COLO668 (cell line): ENCODE results near the gene PLP1.
"Not testable (repeated sequence)": the region's sequence is repeated elsewhere in the genome, so short reads cannot be mapped to it uniquely, and the experiment has no call there.

Source experiments
- DNase-seq: peaks from one replicate; lab custom pipeline; 2025; ENCODE audit not compliant: unreplicated experiment; lab: John Stamatoyannopoulos, UW

PLP1 gene, protein sequence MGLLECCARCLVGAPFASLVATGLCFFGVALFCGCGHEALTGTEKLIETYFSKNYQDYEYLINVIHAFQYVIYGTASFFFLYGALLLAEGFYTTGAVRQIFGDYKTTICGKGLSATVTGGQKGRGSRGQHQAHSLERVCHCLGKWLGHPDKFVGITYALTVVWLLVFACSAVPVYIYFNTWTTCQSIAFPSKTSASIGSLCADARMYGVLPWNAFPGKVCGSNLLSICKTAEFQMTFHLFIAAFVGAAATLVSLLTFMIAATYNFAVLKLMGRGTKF

DNA sequence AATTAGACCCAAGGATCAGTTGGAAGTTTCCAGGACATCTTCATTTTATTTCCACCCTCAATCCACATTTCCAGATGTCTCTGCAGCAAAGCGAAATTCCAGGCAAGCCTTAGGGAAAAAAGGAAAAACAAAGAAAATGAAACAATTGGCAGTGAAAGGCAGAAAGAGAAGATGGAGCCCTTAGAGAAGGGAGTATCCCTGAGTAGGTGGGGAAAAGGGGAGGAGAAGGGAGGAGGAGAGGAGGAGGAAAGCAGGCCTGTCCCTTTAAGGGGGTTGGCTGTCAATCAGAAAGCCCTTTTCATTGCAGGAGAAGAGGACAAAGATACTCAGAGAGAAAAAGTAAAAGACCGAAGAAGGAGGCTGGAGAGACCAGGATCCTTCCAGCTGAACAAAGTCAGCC is at the start of gene PLP1:
PLP1 (plus strand) TSS at position 295 of the 400 bp plus-strand sequence. CDS start 156 bp downstream, outside the sequence.
- no peak for DNase-seq

DNA sequence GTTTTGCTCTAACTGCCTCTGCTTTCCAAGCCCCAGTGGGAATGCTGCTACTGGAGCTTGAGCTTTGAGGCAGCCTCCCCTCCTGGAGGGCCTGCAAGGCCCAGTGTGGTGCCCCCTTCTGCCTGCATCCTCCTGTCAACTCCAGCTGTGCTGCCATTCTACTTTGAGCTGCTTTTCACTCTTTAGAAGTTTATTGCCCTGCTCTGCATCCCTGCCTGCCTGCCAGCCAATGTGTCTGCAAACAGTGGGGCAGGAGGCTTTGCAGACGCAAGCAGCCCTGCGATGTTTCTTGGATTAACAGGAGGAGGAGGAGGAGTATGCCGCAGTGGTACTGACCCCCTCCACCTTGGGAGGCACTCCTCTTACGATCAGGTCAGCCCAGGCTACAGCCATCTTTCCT is 49.5 kb upstream of the PLP1 start:
- DNase-seq = no peak

DNA sequence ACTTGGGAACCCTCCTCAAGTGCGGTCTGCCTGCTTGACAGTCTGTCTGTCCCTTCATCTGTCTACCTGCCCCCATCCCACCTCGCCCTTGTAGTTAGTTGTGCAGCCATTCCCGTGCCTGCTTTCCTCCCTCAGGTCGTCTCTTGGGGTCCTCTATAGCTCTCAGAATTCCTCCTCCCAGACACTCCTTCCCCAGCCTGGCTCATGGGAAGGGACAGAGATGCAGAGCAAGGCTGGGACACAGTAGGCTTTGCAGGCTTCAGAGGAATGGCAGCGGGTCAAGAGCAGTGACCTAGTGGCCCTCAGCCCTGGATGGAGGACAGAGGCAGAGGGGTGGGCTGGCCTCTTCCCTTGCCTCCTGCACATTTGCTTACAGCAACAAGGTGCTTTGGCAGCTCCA is 47.6 kb upstream of the PLP1 start:
- no peak for DNase-seq

DNA sequence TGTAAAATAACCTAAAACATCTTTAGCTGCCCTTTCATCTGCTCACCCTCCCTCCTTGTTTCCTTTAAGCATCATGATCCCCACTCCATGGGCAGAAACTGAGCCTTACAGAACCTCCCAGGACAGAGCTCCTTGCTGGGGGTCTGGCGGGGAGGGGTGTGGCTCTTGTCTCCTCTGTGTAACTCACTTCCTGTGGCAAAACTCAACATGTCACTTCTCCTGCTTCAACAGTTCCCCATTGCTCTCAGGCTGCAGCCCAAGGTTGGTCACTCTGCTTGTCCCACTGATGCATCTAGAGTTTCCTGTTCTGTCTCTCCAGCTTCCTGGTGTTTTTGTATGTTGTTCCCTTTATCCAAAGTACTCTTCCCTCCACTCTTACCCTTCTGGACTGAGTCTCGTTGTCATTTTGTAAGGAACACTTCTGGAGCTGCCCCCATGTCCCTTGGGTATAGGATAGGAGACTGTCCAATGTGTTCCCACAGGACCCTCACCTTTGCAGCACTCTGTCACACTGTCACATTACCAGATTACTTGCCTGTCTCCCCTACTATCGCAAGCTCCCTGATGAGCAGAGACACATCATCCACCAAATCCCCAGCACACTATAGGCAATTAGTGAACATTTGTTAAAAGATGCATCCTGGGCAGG is 46.4 kb upstream of the PLP1 start:
- no peak for DNase-seq

DNA sequence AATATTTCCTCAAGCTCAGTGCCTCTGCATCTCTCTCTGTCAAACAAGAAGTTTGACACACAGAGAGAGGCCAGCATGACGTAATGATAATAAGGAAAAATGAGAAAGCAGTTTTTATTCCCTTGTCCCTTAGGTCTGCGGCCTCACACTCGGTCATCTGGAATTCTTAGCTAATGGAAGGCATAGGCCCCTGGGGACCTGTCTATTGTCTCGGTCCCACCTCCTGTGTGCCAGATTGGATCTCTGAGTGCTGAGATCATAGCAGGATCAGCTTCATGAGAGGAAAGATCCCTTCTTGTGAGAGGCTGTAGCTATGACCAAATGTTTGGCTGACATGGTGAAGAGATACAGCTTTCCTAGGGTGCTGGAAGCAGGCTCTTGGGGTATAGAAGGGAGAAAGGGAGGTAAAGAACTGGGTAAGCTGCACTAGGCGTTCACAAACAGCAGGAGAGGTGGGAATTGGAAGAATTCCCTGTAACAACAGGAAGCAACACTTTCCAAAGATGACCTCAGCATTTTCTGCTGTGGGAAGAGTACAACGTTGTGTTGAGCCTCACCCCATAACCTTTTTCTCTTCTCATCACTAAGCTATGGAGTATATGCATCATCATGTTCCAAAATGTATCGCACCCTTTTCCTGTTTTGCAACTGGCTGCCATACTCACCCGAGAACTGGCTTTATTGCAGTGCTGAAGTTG is 45.7 kb upstream of the PLP1 start:
- no peak for DNase-seq

DNA sequence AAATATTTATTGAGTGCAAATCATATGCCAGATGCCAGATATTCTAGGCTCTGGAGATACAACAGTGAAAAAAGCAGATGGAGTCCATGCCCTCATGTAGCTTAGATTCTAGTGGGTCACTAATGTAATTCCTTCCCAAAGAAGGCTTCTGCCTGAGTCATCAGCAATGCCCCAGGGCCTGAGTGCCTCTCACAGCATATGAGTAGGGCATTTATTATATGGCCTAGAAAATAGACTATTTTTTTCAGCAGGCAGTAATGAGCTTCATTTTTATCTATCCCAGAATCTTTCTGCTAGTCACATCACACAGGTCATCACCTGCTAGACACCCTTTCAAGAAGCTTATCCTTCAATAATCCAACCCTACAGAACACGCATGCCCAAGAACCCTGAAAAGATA is 43.6 kb upstream of the PLP1 start:
- DNase-seq = no peak

DNA sequence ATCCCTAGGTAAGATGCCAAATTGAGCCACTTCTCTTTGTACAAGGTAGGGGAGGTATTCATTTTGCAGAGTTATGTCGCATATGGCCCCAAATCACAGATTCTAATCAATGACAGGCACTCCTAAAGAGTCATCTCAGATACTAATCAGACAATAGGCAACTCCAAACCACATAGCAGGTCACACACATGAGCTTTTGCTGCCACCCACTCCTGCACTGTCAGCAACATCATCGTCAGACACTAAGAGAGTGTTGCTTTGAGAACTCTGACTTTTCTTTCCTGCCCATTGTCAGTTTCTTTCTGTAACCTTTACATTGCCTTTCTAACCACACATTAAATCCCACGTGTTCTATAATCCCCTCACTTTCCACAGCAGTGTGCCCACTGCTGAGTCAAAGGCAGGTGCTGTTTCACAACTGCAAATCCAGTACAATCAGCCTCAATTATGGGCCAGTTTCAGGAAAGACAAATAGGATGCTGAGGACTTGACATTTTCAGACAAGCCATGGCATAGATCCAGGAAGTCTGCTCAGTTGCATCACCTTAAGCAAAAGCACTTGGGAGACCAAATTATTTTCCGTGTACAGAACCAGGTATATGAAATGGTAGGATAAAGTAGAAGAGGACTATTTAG is 42.4 kb upstream of the PLP1 start:
- DNase-seq = no peak

DNA sequence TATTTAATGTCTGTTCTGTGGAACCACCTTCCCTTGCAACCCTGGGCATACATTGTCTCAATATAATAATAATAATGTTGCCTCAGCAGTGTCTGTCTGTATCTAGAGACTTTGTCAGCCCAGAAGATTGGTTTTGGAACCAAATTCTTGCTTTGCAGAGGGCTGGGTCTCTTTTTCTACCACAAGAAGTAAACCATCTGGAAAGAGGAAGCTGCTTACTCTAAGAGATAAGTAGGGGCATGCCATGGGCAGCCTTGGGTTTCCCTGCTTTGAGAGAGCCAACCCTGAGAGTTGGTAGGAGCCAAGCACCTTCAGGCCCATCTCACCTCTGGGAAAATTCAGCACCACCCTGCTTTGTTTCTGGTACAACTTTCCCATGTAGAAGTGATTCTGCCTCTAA is 38.9 kb upstream of the PLP1 start:
- no peak for DNase-seq

DNA sequence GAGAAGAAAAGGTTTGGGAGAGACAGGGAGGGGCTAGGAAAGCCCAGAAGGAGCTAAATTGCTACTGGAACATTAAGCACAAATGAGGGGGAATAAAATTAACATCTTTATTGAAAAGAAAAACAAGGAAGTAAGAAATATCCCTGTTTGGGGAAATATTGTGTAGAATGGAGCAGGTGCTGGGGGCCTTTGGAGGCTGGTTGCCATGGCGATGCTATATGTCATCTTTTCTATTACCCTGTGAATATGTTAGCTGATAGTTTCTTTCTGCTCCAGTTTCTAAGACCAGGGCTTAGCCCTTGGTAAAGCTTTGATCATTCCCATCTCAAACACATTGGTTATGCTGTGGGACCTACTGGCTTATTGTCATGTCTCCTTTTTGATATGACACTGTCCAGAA is 37.2 kb upstream of the PLP1 start:
- DNase-seq = no peak

DNA sequence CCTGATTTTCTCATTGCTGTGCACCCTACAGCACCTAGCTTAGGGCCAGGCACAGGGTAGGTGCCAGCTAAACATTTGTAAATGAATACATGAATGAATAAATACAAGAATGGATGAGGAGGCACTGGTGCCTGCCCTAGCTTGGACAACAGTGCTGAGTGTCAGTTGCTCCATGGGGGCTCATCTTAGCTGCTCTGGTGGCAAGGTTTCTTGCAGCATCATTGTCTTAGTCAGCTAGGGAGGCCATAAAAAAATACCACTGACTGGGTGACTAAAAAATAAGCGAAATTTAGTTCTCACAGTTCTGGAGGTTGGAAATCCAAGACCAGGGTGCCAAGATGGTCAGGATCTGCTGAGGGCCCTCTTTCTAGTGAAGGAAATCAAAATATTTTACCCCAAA is 34.8 kb upstream of the PLP1 start:
- DNase-seq = no peak

DNA sequence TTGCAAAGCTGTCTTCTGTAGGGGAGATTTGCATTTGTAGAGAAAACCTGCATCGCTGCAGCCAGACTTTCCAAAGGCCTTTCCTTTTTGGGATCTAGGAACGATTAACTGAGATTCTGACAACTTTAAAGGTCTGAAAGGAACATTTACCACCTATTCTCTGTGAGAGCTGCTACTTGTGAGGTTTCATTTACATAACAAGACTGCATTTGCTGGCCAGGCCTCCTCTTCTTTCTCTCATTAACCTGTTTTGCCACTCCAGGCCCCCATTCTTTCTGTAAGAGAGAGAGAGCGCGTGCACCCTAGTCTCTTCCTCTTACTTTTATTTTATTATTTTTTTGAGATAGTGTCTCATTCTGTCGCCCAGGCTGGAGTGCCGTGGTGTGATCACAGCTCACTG is 34.3 kb upstream of the PLP1 start:
- no peak for DNase-seq

DNA sequence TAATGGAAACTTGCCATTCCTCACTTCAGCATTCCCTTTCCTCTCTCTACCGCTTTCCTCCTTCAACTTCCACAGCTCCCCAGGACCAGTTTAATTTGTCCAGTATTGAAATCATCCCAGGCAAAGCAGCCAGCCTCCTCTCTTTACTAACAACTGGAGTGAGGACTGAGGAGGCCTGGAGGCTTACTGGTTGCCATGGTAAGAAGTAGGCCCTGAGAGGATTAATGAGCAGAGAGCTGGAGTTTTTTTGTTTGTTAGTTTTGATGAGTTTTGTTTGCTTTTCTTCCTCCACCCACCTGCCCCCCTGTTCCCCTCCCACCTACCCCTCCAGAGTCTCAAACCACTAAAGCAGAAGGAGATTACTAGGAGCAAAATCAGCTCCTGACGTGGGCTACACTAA is 29.5 kb upstream of the PLP1 start:
- DNase-seq = no peak

DNA sequence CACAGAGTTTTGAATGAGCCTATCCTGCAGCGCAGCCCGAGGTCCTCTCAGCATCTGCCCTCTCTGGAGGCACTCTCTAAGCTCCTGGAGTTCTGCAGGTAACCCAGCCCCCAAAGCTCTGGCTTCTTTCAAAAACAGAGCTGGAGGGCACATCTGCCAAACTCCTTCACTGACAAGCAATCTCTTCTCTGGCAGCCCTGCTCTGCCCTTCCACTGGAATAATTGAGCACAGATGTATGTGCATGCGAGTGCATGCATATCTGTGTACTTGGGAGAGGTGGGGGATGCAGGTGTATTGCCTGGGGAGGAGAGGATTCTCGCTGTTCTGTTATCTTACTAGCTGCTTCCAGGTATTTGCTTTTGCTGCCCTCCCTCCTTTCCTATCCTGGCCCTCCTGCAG is 22.2 kb upstream of the PLP1 start:
- DNase-seq = no peak

DNA sequence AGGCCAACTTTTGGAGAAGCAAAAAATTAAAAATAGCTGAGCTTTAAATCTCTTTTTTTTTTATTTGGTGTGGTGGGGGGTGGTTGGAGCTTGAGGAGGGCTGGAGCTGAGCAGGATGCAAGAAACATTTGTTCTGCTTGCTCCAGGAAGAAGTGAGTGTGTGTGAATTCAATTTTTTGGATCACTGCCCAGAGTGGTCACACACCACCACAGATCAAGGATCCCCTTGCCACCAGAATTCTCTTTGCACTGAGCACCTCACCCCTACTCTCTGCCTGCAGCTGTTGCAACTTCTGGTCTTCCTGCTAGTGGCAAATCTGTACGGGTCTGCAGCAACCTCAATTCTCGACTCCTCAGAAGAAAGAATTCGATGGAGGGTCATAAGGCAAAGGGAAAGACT is 19.9 kb upstream of the PLP1 start:
- no peak for DNase-seq

DNA sequence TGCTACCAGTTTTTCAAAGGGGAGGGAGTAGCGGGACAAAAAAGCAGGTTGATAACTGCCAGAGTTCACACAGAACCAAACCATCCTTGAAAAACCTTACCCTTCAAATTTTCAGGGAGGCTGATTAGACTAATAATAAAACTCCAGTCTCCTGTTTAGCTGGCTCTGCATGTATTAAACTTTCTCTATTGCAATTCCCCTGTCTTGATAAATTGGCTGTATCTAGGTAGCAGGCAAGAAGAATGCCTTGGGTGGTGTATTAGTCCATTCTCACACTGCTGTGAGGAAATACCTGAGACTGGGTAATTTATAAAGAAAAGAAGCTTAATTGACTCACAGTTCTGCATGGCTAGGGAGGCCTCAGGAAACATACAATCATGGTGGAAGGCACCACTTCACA is 18.1 kb upstream of the PLP1 start:
- DNase-seq = no peak

DNA sequence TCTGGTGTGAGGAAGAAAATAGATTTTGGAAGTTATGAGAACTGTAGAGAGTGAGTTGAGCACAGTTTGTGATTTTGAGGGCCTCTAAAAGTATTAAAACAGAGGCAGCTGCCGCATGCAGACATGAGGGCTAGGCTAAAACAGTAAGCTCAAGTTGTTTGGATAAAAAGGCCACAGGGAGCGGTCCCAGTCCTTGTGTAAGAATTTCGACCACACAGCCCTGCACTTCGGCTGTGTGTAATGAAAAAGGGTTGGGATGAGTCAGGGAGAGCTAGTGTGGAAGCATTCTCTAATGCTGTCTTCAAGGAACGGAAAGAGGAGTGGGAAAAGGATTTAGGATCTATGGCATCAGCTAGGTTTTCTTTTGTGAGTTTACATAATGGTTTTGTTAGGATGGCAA is 13.1 kb upstream of the PLP1 start:
- DNase-seq = not testable (repeated sequence)

DNA sequence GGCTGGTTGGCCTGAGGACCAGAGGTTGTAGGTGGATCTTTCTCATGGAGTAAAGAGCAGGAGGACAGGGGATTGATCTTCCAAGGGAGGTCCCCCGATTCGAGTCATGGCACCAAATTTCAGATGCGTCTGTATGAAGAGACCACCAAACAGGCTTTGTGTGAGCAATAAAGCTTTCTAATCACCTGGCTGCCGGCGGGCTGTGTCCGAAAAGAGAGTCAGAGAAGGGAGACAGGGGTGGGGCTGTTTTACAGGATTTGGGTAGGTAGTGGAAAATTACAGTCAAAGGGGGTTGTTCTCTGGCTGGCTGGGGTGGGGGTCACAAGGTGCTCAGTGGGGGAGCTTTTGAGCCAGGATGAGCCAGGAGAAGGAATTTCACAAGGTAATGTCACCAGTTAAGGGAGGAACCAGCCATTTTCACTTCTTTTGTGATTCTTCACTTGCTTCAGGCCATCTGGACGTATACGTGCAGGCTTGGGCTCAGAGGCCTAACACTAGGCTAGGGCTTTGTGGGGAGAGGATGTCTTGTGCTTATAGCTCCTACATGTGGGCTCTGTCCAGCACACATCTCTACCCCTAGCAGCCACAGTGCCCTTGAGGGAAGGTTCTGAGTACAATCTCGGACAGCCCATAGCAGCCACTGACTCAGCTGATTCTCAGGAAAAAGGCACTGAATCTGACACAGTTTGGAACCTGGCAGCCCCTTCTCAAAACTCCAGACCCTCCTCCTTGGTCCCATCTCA is 9.7 kb upstream of the PLP1 start:
- not testable (repeated sequence) for DNase-seq

DNA sequence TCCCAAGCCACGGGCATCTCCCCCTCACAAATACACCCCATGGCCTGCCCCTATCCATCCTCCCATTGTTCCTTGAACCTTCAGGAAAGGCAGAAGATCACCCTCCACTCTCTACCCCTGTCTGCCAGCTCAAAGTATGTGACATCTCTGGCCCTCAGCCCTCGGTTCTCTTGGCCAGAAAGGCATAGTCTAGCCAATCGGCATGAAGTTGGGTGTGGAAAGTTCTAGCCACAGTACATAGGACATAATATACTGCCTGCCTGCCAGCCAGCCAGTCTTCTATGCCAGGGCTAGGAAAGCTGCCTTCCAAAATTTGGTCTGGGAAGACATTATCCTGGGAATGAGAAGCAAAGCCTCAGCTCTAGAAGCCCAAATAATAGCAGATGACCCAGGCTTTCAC is 3.2 kb upstream of the PLP1 start:
- no peak for DNase-seq

DNA sequence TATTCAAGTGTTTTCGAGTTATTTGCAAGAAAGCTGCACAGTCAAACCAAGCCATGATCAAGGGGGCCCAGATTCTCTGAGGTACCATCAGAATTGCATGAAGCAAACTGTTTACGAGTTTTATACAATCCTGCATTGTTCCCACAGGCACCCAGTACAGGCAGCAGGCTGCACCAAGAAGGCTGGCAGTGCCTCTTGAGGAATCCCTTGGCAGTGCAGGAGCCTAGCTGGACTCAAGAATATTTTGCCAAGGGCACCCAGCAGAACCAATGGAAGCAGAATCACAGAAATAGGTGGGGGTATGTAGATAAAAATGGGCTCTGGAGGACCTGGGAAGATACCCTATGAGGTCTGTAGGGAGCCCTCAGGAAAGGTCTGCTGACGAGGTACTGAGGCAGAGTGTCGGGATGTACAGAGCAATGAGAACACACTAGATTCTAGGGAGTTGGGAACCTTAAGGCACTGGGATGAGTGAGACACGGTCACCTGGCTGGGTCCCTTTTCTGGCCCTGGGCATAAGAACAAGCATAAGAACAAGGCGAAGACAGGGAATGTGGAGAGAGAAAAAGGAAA is 2.5 kb upstream of the PLP1 start:
- no peak for DNase-seq

DNA sequence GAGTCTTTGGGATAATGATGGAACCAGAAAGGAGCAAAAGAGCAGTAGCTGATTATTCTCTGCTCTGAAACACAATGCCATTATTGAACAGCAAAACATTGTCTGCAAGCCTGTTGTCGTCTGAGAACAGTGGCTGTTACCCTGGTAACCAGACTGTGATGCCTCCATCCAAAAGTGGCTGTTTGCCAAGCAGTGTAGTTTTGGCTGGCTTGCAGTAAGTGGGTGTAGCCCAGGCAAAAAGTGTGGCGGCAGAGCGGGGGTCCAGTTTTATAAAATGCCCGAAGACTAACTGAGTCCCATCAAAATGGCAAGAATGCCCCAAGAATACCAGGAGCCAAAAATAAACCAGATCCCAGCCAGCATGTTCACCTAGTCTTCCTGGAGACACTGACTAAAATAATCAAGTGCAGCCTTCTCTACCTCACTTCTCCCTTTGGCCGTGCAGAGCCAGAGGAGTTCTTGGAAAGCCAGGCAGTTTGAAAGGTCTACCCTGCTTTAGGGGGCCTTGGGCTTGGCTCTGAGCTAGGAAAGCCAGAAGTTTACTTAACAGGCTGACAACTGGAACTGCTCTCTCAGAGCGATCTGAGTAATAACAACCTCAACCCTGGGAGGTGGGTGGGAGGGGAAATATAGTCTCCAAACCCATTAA is 2.6 kb downstream of the PLP1 start:
- no peak for DNase-seq
